Coronary artery (tissue), 2 donors: ENCODE results near the gene PPM1H.
A peak's percentile ranks its signal among the peaks of the same experiment; 100 is the strongest.

Experiments
- DNase-seq: peaks from one replicate; pipeline ENCODE4 v3.0.0-alpha.2; 2017; ENCODE audit warnings: low spot score
- H3K27ac ChIP-seq, 2 donors: fragments of 200-600 bp; sonication (generic); one replicate each; pipeline ENCODE4 v1.5.1; 2016 to 2019
- H3K4me3 ChIP-seq: fragments of 200-600 bp; sonication (generic); 2 replicates; pipeline ENCODE4 v1.5.1; 2016; ENCODE audit warnings: mild to moderate bottlenecking, moderate library complexity
- TF ChIP-seq, protein P1 (sequence below): fragments of 200-600 bp; sonication (generic); IDR thresholded peaks from one replicate; pipeline ENCODE4 v1.5.1; 2019; ENCODE audit warnings: antibody characterized with exemption

The PPM1H gene

DNA sequence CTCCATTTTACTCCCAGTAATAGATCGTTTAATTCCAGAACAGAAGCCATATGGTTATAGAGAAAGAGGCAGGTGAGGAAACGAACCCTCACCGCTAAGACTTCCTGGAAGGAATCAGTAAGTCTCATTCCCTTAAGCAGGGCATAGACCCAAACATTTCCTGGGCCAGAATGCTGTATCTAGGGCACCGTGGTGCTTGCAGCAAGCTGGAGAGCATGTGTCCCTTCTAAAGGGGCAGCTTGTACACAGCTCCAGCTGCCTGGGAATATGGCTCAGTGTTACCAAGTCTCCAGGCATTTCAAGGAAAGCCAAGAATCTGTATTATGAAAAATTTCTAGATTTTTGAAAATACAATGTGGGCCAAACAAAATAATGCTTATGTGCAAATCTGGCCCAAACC, 73.4 kb downstream of the PPM1H start:
- no peak for DNase-seq
- Histone ChIP-seq H3K27ac (peak overlapping the region in 1 of 2 donors; percentile 61), H3K4me3 (peak overlapping the region; percentile 47)
- TF ChIP-seq, protein P1, sequence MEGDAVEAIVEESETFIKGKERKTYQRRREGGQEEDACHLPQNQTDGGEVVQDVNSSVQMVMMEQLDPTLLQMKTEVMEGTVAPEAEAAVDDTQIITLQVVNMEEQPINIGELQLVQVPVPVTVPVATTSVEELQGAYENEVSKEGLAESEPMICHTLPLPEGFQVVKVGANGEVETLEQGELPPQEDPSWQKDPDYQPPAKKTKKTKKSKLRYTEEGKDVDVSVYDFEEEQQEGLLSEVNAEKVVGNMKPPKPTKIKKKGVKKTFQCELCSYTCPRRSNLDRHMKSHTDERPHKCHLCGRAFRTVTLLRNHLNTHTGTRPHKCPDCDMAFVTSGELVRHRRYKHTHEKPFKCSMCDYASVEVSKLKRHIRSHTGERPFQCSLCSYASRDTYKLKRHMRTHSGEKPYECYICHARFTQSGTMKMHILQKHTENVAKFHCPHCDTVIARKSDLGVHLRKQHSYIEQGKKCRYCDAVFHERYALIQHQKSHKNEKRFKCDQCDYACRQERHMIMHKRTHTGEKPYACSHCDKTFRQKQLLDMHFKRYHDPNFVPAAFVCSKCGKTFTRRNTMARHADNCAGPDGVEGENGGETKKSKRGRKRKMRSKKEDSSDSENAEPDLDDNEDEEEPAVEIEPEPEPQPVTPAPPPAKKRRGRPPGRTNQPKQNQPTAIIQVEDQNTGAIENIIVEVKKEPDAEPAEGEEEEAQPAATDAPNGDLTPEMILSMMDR = no peak

DNA sequence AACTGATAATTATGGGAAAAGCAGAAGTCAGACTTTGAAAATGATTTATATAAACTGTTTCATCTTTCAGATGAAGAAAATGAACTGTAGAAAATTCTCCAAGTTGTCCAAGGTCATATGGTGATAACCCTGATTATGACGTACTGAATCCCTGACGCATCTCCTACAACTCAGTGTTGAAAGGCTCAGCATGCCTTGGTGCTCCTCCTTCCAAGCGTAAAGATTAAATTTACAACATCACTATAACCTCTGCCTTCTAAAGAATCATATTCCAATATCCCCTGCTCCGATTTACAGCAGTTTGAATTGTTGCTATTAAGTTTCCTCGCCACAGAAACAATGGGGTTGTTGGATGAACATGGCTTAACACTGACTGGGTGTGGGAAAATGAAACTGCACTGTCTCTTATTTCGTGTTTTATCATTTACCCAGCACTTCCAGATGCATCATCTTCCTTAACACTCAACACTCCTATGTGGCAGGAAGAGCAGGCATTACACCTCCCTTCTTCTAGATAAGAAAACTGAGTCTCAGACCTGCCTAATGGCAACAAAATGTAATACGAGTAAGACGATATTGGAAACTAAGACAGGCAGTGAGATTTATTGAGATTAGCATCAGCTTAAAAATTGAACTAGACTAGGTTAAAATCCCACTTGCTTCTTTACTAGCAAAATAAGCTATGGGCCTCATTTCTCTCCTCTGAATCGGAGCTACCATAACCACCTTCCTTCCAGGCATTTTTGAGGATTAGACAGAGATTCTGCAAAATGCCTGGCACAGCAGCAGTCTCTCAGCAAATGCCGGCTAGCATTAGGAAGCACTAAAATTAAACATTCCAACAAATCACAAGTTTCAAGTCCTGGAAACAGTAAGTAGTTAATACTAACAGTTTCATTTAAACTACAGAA, 74.2 kb downstream of the PPM1H start:
- Histone ChIP-seq H3K4me3 (peak overlapping the region; percentile 47), H3K27ac (peak overlapping the region in 1 of 2 donors; percentile 61)
- TF ChIP-seq, protein P1 = no peak
- DNase-seq = no peak

DNA sequence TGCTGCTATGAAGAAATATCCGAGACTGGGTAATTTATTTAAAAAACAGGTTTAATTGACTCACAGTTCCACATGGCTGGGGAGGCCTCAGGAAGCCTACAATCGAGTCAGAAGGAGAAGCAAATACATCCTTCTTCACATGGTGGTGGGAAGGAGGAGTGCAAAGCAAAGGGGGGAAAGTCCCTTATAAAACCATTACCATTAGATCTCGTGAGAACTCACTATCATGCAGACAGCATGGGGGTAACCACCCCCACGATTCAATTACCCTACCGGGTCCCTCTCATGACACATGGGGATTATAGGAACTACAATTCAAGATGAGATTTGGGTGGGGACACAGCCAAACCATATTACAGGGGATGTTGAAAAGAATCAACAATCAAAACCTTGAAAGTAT, 74.9 kb downstream of the PPM1H start:
- no peak overlapping the region for H3K27ac ChIP-seq
- TF ChIP-seq, protein P1 = no peak
- no peak for DNase-seq
- no peak overlapping the region for H3K4me3 ChIP-seq

DNA sequence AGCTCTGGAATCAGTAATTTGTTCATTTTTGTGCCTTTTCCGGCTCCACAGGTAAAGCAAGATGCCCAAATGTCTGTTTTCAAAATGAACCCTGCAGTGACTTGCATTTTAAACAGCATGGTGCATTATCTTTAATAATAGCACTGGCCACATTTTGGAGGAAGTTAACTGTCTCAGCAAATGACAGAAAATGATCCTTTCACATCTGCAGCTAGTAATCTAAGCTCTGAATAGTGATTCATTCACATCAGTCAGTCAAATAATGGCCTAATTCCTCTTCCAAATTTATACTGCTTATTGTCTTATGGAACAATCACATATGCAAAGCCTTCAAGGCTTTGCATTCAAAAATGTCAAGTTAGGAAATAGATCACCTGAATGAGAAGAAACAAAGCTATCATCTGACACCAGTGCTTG, 75.6 kb downstream of the PPM1H start:
- peak overlapping the region in 1 of 2 donors; percentile 6 for H3K27ac ChIP-seq

DNA sequence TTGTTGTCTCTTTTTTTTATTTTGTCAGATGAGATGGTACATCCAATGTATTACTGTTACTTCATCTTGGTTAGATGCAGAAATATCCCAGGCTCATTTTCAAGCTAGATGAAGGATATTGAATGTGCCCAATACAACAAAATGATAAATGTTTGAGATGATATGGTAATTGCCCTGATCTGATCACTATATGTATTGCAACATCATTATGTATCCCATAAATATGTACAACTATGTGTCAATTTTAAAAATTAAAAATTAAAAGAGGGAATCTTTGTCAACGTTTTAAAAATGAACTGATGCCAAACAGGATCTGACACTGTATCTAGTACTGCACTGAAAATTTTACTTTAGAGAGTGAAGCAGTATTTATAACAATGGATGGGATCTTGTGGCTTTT, 78.5 kb downstream of the PPM1H start:
- H3K27ac ChIP-seq = no peak overlapping the region
- H3K4me3 ChIP-seq = no peak overlapping the region
- TF ChIP-seq, protein P1 = no peak
- no peak for DNase-seq

More for the DNA sequence above, 75.6 kb downstream of the PPM1H start:
- DNase-seq = no peak
- H3K4me3 ChIP-seq = no peak overlapping the region
- TF ChIP-seq, protein P1 = no peak

DNA sequence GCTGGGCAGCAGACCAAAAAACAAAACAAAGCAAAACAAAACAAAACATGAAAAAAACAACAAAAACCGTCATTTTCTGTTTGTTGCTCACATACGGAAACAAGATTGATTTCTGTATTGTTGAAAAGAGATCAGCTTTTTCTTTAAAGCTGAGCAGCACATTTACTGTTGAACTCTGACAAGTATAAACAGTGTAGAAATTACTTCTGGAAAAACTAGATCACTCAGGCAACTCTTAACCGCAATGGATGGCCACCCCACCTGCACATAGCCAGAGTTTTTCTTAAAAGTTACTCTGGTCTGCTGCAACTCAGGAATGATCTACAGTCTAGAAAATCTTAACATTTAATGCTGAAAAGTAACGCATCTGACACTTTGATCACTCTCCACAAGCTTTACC, 80.9 kb downstream of the PPM1H start:
- H3K4me3 ChIP-seq = no peak overlapping the region
- no peak for DNase-seq
- TF ChIP-seq, protein P1 = no peak
- no peak overlapping the region for H3K27ac ChIP-seq

DNA sequence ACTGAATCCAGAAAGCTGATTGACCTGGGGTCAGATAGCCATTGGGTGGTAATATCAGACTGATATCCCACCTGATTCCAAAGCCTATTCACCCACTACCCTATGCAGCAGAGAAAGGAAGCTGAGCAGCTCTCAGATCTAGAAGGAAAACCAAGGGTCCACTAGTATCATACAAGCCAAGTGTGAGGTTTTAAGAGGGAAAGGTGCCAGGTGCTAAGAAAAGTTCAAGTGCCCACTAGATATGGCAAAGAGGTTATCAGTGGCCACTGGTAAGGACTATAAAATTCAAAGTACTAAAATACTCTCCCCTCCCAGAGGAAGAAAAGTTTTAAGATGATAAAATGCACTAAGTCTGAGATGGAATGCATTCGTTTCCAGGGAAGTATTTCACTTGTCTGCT, 85.6 kb downstream of the PPM1H start:
- Histone ChIP-seq H3K4me3 (no peak overlapping the region), H3K27ac (no peak overlapping the region)
- TF ChIP-seq, protein P1 = no peak
- DNase-seq = no peak
